COLO668 (cell line): ENCODE data around the gene ZG16.
"Not testable (repeated sequence)": the region's sequence is repeated elsewhere in the genome, so short reads cannot be mapped to it uniquely, and the experiment has no call there.

Source experiments
- DNase-seq: peaks from one replicate; lab custom pipeline; 2025; ENCODE audit not compliant: unreplicated experiment; lab: John Stamatoyannopoulos, UW

Gene ZG16

GRCh38 chr16:29777576-29778350 lies at the start of gene ZG16:
ZG16 (plus strand) TSS chr16:29778256; CDS start chr16:29779267, 1,011 bp downstream.
- DNase-seq = peak; percentile 19

GRCh38 chr16:29729116-29729521 lies 48.9 kb upstream of the ZG16 start:
- DNase-seq = no peak

GRCh38 chr16:29730649-29731048 lies 47.4 kb upstream of the ZG16 start:
- DNase-seq = no peak

GRCh38 chr16:29731768-29732601 lies 46.1 kb upstream of the ZG16 start:
- not testable (repeated sequence) for DNase-seq

- no peak for DNase-seq
Observed at GRCh38 chr16:29734786-29735185, 43.3 kb upstream of the ZG16 start.

DNA sequence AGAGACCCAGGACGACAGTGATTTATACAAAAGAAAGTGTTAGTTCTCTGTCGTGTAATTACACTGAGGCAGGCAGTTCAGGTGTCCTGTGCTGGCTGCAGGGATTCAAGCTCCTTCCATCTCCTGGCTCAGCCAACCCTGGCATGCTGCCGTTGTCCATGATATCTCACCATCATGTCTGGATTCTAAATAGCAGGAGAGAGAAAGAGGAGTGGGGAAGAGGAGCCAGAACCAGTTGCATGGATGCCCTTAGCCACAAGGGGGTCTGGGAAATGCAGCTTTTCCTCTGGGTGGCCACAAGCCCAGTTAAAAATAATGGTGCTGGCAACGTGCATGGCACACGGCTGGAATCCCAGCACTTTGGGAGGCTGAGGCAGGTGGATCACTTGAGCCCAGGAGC lies 41.9 kb upstream of the ZG16 start:
- no peak for DNase-seq

DNA sequence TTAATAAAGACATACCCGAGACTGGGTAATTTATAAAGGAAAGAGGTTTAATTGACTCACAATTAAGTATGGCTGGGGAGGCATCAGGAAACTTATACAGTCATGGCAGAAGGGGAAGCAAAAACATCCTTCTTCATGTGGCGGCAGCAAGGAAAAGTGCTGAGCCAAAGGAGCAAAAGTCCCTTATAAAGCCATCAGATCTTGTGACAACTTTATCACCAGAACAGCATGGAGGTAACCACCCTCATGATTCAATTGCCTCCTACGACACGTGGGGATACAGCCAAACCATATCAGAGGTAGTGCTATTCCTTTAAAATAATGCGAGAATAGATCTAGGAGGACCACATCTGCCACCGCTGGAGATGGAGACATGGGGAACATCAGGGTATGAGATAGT lies 41.3 kb upstream of the ZG16 start:
- DNase-seq = no peak

GRCh38 chr16:29737713-29738112 lies 40.3 kb upstream of the ZG16 start:
- DNase-seq = no peak

GRCh38 chr16:29738514-29738913 lies 39.5 kb upstream of the ZG16 start:
- no peak for DNase-seq

- not testable (repeated sequence) for DNase-seq
Observed at GRCh38 chr16:29739927-29740629, 38.0 kb upstream of the ZG16 start.

GRCh38 chr16:29740630-29741015 lies 37.4 kb upstream of the ZG16 start:
- not testable (repeated sequence) for DNase-seq

GRCh38 chr16:29742683-29743275 lies 35.3 kb upstream of the ZG16 start:
- DNase-seq = no peak

- DNase-seq = no peak
Observed at GRCh38 chr16:29743475-29743826, 34.6 kb upstream of the ZG16 start.

- no peak for DNase-seq
Observed at GRCh38 chr16:29743827-29744531, 34.1 kb upstream of the ZG16 start.

- DNase-seq = no peak
Observed at GRCh38 chr16:29744541-29745101, 33.4 kb upstream of the ZG16 start.

DNA sequence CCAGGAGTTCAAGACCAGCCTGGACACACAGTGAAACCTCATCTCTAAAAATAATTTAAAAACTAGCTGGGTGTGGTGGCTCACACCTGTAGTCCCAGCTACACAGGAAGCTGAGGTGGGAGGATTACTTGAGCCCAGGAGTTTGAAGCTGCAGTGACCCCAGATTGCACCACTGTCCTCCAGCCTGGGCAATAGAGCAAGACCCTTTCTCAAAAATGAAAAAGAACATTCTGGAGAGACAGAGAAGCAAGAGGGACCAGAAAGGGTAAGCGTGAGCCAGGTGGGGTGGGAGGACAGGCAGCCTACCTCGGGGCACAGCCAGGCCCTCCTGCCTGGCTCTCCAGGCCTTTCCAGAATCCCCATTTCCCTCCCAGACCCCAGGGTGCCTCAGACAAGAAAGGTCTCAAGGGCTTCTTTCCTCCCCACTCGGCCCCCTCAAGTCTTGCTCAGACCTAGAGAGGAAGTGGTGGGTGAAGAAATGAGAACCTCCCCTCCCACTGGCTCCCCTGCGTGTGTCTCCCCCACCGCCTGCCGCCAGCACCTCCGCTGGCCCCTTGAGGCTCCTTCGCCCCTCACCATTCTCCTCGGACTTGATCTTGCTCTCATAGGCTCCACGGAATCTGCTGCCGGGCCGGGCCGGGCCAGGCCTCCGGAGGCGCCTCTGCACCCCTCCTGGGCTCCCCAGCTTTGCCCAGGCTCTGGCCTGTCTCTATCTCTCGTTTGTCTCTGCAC lies 32.8 kb upstream of the ZG16 start:
- no peak for DNase-seq

DNA sequence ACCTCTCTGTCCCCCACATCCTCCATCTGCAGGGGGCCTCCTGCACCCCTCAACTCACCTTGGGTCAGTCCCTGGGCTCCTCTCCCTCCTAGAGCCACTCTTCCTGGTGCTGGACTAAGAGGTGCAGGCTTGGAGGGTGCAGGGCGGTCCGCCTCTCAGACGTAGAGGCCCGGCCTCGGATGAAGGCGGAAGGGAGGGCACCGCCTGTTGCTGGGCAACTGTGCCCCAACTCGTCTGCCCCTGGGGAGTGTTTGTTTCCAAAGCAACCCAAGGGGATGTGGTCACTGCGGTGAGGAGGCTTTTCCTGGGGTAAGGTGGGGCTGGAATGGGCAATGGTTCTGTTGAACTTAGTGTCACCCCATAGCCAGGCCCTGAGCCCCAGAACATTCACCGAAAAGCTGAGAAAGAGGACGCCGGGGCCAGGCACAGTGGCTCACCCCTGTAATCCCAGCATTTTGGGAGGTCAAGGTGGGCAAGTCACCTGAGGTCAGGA lies 32.2 kb upstream of the ZG16 start, which contains the start of gene C16orf54:
Gene C16orf54 (minus strand): TSS at position 138 of the 493 bp plus-strand sequence. CDS start 1,039 bp downstream, outside the sequence.
- DNase-seq = no peak

DNA sequence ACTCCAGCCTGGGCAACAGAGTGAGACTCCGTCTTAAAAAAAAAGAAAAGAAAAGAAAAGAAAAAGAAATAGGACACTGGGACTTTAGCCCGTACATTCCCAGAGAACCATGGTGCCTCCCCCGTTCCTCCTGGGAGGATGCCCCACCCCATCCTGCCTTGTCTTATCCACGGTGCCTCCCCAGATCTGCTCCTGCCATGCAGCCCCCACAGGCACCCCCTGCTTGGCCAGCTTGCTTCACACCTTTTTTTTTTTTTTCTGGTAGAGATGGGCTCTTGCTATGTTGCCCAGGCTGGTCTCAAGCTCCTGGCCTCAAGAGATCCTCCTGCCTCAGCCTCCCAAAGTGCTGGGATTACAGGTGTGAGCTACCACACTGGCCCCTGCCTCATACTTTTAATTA lies 31.5 kb upstream of the ZG16 start:
- DNase-seq = not testable (repeated sequence)
